Adrenal gland (tissue), 12 donors: ENCODE results near the gene OR5K2. TPM values are rescaled to one million over a fixed set of nuclear protein-coding genes. Genes with fewer than 3 reads are reported as not detected.

ENCODE experiments used
- DNase-seq, 7 donors: peaks; one replicate each; pipeline ENCODE4 v3.0.0-alpha.2; 2019 to 2020
- H3K27ac ChIP-seq, 5 donors: fragments of 200-600 bp; sonication (generic) in 4 of 5; 1 replicate in 3 of 5; 2 replicates in 2 of 5; pipeline versions ENCODE4 v1.5.1 to v1.8.0; 2016 to 2020; ENCODE audit warnings: mild to moderate bottlenecking in 1 of 5
- H3K27me3 ChIP-seq: fragments of 200-600 bp; 2 replicates; pipeline ENCODE4 v1.8.0; 2021
- H3K36me3 ChIP-seq, 2 donors: fragments of 200-600 bp; replicated peaks in 1 of 2; 1 replicate in 1 of 2; 2 replicates in 1 of 2; pipeline versions ENCODE4 v1.5.1 to v1.8.0; 2018 to 2022
- H3K4me1 ChIP-seq, 2 donors: fragments of 200-600 bp; replicated peaks in 1 of 2; 1 replicate in 1 of 2; 2 replicates in 1 of 2; pipeline versions ENCODE4 v1.5.1 to v1.8.0; 2018 to 2021
- H3K4me3 ChIP-seq, 4 donors: fragments of 200-600 bp; sonication (generic) in 3 of 4; one replicate each; pipeline ENCODE4 v1.5.1; 2016 to 2018
- H3K9me3 ChIP-seq, 3 donors: fragments of 200-600 bp; sonication (generic) in 1 of 3; replicated peaks in 1 of 3; 1 replicate in 2 of 3; 2 replicates in 1 of 3; pipeline versions ENCODE4 v1.5.1 to v1.8.0; 2016 to 2021
- POLR2A ChIP-seq, 2 donors: fragments of 450-650 bp; IDR thresholded peaks; one replicate each; pipeline ENCODE4 v1.6.1; 2017; ENCODE audit warnings: antibody characterized with exemption in 2 of 2, mild to moderate bottlenecking in 2 of 2, moderate library complexity in 1 of 2
- WGBS, 4 donors: extraction: QIAGEN DNeasy Blood & Tissue Kit in 2 of 4; methylation state at CpG; one replicate each; pipeline versions ENCODE4 v1.1.5 to v1.1.7; 2013 to 2017; 5-methylcytosine and 5-hydroxymethylcytosine counted together
- intact Hi-C, 2 donors: fragments of 100-400 bp; cut with DNase I; formaldehyde crosslinking; loops; one replicate each; pipeline versions ENCODE4 v1.14.1 to v1.15.0; 2022 to 2023
- polyA plus RNA-seq, 3 donors: library from polyadenylated mRNA; stranded (reverse); fragments of 200-250 nt in 2 of 3; fragments of 350-450 nt in 1 of 3; fragmentation: Illumina TruSeq in 1 of 3; extraction: RNeasy Lipid Tissue Mini Kit (QIAGEN cat#74804) in 1 of 3; gene quantifications; one replicate each; pipeline ENCODE4 v1.2.3, GENCODE V29; 2013 to 2014
- total RNA-seq, 9 donors: library from RNA; depleted of rRNA in 4 of 9; stranded (reverse); fragments of >200 nt in 4 of 9; fragments of 120-200 nt in 1 of 9; fragmentation: NEBNext Ultra II Directional in 1 of 9; extraction: Animal tissue kit (Norgen Biotek cat#: 25700) in 1 of 9; gene quantifications; one replicate each; pipeline versions ENCODE4 v1.1.0 to v1.2.4, GENCODE V29; 2013 to 2023
- TF ChIP-seq, protein P1 (sequence below), 6 experiments: fragments of 450-650 bp in 4 of 6; fragments of 200-600 bp in 2 of 6; sonication (generic) in 1 of 6; IDR thresholded peaks; 1 replicate in 5 of 6; 2 replicates in 1 of 6; pipeline versions ENCODE4 v1.5.1 to v1.8.0; 2016 to 2021; ENCODE audit warnings: antibody characterized with exemption in 6 of 6, mild to moderate bottlenecking in 2 of 6, moderate library complexity in 1 of 6
- donor health status: healthy with polysubstance abuse.
- donor health status: Bipolar disorder and iron deficiency.
- donor health status: DM: yes; HTN: yes; CAD: no.
- donor health status: DM: no; HTN: no; CAD: no.
- donor health status: DM: no; HTN: no; CAD: no.
- donor health status: DM: yes; HTN: yes; CAD: no.

The OR5K2 gene
- total and polyA plus RNA-seq, 12 donors = not detected

DNA sequence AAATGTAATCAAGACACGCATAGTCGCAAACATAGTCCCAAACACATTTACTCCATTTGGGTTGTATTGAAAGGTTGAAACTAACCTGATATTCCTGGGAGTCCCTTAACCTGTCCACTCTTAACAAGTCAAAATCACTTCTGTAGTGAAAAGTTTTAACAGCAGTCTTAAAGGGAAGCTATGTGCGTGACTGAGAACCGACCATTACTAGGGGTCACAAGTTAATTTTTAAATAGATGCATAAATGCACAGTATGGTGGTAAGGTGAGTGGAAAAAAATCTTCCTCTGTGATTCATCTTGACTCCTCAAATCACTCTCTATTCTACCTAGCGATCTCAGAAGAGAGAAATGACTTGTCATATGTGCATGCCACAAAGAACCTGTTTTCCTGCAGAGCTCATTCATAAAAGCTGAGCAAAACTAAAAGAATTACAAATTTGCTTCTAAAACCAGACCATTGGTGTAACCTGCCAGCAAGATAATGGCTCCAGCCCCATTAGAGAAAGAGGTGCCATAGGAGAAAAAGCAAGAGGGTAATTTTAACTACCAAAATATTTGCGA lies 39.1 kb downstream of the OR5K2 start:
- intact Hi-C loops = no loop called here
- 87 to 91% (median 90%) methylated on average over 6 of the region's 6 CpGs for WGBS, 4 donors
- no peak overlapping the region for H3K27ac ChIP-seq
- DNase-seq = no peak
- no peak overlapping the region for H3K4me3 ChIP-seq
- TF ChIP-seq POLR2A (IDR thresholded peaks at IDR 0.05) = no peak
- TF ChIP-seq, protein P1, sequence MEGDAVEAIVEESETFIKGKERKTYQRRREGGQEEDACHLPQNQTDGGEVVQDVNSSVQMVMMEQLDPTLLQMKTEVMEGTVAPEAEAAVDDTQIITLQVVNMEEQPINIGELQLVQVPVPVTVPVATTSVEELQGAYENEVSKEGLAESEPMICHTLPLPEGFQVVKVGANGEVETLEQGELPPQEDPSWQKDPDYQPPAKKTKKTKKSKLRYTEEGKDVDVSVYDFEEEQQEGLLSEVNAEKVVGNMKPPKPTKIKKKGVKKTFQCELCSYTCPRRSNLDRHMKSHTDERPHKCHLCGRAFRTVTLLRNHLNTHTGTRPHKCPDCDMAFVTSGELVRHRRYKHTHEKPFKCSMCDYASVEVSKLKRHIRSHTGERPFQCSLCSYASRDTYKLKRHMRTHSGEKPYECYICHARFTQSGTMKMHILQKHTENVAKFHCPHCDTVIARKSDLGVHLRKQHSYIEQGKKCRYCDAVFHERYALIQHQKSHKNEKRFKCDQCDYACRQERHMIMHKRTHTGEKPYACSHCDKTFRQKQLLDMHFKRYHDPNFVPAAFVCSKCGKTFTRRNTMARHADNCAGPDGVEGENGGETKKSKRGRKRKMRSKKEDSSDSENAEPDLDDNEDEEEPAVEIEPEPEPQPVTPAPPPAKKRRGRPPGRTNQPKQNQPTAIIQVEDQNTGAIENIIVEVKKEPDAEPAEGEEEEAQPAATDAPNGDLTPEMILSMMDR (IDR thresholded peaks at IDR 0.05) = no peak
- H3K4me1 ChIP-seq = no peaks in the 10 kb centered on the region
- H3K36me3 ChIP-seq = no peaks in the 10 kb centered on the region
- no peaks in the 10 kb centered on the region for H3K27me3 ChIP-seq
- no peaks in the 10 kb centered on the region for H3K9me3 ChIP-seq

DNA sequence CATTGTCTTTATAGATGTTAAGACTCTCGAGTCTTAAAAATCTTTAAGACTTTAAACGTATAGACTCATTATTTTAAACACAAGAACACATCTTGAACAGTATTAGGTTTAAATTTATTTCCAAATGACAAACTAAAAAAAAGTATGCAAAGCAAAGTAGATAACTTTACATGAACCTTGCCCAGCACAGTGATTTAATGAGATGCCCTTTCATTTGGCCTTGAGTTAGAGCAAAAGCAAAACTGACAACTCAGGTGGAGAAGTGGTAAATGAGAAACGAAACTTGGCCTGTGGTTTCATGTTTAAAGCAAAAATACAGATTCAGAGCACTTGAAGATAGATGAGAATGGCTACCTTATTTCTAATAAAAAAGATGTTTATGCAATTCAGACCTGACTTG lies 42.9 kb downstream of the OR5K2 start:
- H3K36me3 ChIP-seq = no peaks in the 10 kb centered on the region
- H3K4me1 ChIP-seq = no peaks in the 10 kb centered on the region
- WGBS, 4 donors = 34 to 48% (median 44%) methylated on average over 3 of the region's 3 CpGs
- H3K27ac ChIP-seq = no peak overlapping the region
- peaks cover 3% of the 10 kb centered on the region for H3K27me3 ChIP-seq
- TF ChIP-seq POLR2A (IDR thresholded peaks at IDR 0.05) = no peak
- TF ChIP-seq, protein P1 (IDR thresholded peaks at IDR 0.05) = no peak
- DNase-seq = no peak
- no peaks in the 10 kb centered on the region for H3K9me3 ChIP-seq
- no peak overlapping the region for H3K4me3 ChIP-seq
- intact Hi-C loops = no loop called here

- Histone ChIP-seq H3K27ac (no peak overlapping the region), H3K36me3 (no peaks in the 10 kb centered on the region), H3K4me3 (no peak overlapping the region), H3K9me3 (no peaks in the 10 kb centered on the region), H3K4me1 (no peaks in the 10 kb centered on the region), H3K27me3 (peaks cover 3% of the 10 kb centered on the region)
- intact Hi-C loops = no loop called here
- TF ChIP-seq, protein P1 (IDR thresholded peaks at IDR 0.05) = no peak
- TF ChIP-seq POLR2A (IDR thresholded peaks at IDR 0.05) = no peak
- no peak for DNase-seq
- WGBS, 4 donors = 85 to 91% (median 87%) methylated on average over 1 of the region's 1 CpG
Measured at GRCh38 chr3:98541695-98542094, 44.2 kb downstream of the OR5K2 start.

- H3K36me3 ChIP-seq = no peaks in the 10 kb centered on the region
- H3K4me1 ChIP-seq = no peaks in the 10 kb centered on the region
- no peak overlapping the region for H3K27ac ChIP-seq
- H3K27me3 ChIP-seq = peaks cover 3% of the 10 kb centered on the region
- H3K9me3 ChIP-seq = no peaks in the 10 kb centered on the region
- no peak for TF ChIP-seq POLR2A (IDR thresholded peaks at IDR 0.05)
- TF ChIP-seq, protein P1 (IDR thresholded peaks at IDR 0.05) = no peak
- H3K4me3 ChIP-seq = no peak overlapping the region
- no peak for DNase-seq
- intact Hi-C loops = no loop called here
- WGBS, 4 donors = 77 to 91% (median 88%) methylated on average over 1 of the region's 1 CpG
Measured at GRCh38 chr3:98542623-98543022, 45.1 kb downstream of the OR5K2 start.
